ENCODE measurements around the gene CASZ1.
A peak's percentile ranks its signal among the peaks of the same experiment; 100 is the strongest.

The CASZ1 gene

DNA sequence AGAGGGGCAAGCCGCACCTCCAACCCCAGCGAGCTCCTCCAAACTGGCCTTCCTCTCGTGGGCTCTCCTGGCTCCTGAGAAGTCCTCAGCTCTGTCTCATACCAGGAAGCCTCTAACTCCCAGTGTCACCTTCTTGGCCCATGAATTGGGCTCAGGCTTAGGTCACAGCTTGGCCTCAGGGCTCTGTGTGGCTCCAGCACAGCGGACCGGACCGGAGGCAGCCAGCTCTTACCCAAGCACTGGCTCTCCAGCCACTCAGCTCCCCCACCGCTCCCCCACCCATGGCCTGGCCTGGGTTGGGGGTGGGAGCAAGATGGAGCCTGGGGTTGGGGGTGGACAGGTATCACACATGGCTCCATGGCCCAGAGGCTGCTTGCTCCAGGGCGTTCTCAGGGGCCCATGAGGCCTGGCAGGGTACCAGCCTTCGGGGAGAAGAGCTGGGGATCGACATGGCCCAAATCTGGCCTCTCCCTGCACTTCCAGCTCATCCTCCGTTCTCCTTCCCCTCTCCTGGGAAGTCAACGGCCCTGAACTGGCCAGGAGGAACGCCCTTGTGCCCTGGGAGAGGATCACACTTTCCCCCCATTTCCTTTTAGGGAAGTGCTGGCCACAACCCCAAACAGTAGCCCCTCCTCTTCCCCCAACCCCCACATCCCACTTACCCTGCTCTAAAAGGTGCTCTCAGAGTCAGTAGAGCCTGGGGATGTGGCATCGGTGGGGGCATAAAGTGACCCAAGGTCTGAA, 97.5 kb downstream of the CASZ1 start:
- no peak for TF ChIP-seq ZFX (IDR thresholded peaks at IDR 0.05; ENCODE audit: borderline replicate concordance)
- TF ChIP-seq, protein P1, sequence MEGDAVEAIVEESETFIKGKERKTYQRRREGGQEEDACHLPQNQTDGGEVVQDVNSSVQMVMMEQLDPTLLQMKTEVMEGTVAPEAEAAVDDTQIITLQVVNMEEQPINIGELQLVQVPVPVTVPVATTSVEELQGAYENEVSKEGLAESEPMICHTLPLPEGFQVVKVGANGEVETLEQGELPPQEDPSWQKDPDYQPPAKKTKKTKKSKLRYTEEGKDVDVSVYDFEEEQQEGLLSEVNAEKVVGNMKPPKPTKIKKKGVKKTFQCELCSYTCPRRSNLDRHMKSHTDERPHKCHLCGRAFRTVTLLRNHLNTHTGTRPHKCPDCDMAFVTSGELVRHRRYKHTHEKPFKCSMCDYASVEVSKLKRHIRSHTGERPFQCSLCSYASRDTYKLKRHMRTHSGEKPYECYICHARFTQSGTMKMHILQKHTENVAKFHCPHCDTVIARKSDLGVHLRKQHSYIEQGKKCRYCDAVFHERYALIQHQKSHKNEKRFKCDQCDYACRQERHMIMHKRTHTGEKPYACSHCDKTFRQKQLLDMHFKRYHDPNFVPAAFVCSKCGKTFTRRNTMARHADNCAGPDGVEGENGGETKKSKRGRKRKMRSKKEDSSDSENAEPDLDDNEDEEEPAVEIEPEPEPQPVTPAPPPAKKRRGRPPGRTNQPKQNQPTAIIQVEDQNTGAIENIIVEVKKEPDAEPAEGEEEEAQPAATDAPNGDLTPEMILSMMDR (IDR thresholded peaks at IDR 0.05), result no peak
- peak overlapping the region; percentile 25 for H3K27ac ChIP-seq

- no peak overlapping the region for H3K27ac ChIP-seq
- TF ChIP-seq, protein P1 (IDR thresholded peaks at IDR 0.05), result no peak
- no peak for TF ChIP-seq ZFX (IDR thresholded peaks at IDR 0.05; ENCODE audit: borderline replicate concordance)
Measured at GRCh38 chr1:10697621-10698160, 98.8 kb downstream of the CASZ1 start.

GRCh38 chr1:10696977-10697376, 99.5 kb downstream of the CASZ1 start:
- no peak overlapping the region for H3K27ac ChIP-seq
- TF ChIP-seq ZFX (IDR thresholded peaks at IDR 0.05; ENCODE audit: borderline replicate concordance), result no peak
- TF ChIP-seq, protein P1 (IDR thresholded peaks at IDR 0.05), result no peak

- TF ChIP-seq ZFX (IDR thresholded peaks at IDR 0.05; ENCODE audit: borderline replicate concordance), result no peak
- TF ChIP-seq, protein P1 (IDR thresholded peaks at IDR 0.05), result no peak
- H3K27ac ChIP-seq, result peak overlapping the region; percentile 76
Measured at GRCh38 chr1:10694633-10695627, 101.5 kb downstream of the CASZ1 start.

- peak overlapping the region; percentile 76 for H3K27ac ChIP-seq
- TF ChIP-seq, protein P1 (IDR thresholded peaks at IDR 0.05), result no peak
- no peak for TF ChIP-seq ZFX (IDR thresholded peaks at IDR 0.05; ENCODE audit: borderline replicate concordance)
Measured at GRCh38 chr1:10694274-10694632, 102.2 kb downstream of the CASZ1 start.

DNA sequence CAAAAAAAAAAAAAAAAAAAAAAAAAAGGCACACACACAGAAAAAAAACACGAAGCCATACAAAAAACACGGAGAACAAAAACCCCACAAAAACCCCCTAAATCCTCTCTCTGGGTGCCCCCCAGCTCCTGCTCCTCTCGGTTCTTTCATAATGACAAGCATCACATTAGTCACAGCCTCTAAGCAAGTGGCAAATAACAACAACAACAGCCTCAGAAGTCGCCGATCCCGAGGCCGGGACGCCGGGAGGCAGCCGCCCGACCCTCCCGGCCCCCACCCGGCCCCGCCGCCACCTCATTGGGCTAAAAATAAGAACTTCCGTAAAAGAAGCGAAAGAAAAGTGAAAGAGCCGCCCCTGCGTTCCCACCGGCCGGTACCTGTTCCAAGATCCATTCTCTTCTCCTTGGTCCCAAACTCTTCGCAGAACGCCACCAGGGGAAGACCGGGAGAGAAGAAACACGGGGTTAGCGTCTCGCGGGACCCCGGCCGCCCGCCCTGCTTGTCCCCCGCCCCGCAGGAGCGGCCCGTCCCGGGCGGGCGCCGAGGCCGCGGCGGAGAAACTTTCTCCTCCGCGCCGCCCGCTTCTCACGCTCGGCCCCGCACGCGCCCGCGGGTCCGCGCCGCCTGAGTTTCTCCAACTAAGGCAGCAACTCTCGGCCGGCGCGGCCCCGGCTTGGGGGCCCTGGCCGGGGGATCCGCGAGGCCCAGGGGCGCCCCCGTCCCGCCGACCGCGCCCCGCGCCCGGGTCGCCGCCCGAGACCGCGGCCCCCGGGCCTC, 102.8 kb downstream of the CASZ1 start:
- peak overlapping the region; percentile 76 for H3K27ac ChIP-seq
- no peak for TF ChIP-seq ZFX (IDR thresholded peaks at IDR 0.05; ENCODE audit: borderline replicate concordance)
- TF ChIP-seq, protein P1 (IDR thresholded peaks at IDR 0.05), result no peak; the same call in 1 of the 2 replicates
